WTC11 (cell line): Measurements from ENCODE around the gene ITGA8.

Source experiments
- CTCF ChIP-seq: fragments of 200-600 bp; IDR thresholded peaks from 2 replicates; pipeline ENCODE4 v1.8.0; 2022; ENCODE audit warnings: antibody characterized with exemption
- GABPB1 ChIP-seq: sonication (generic); formaldehyde crosslinking; IDR thresholded peaks from 2 replicates; pipeline ENCODE4 v1.8.1; 2023; ENCODE audit warnings: mild to moderate bottlenecking, missing genetic modification reagents
- HMGXB4 ChIP-seq: sonication (generic); formaldehyde crosslinking; IDR thresholded peaks from 2 replicates; pipeline ENCODE4 v1.8.1; 2023; ENCODE audit warnings: mild to moderate bottlenecking, moderate library complexity, missing genetic modification reagents
- IRF2 ChIP-seq: sonication (generic); formaldehyde crosslinking; IDR thresholded peaks from 2 replicates; pipeline ENCODE4 v1.8.0; 2022; ENCODE audit warnings: low read depth, missing genetic modification reagents, borderline replicate concordance
- JUN ChIP-seq: sonication (generic); formaldehyde crosslinking; IDR thresholded peaks from 2 replicates; pipeline ENCODE4 v1.8.0; 2023; ENCODE audit warnings: mild to moderate bottlenecking, missing genetic modification reagents
- MLX ChIP-seq: sonication (generic); formaldehyde crosslinking; IDR thresholded peaks from 2 replicates; pipeline ENCODE4 v1.8.1; 2023; ENCODE audit warnings: mild to moderate bottlenecking, missing genetic modification reagents, moderate library complexity
- NFYB ChIP-seq: sonication (generic); formaldehyde crosslinking; conservative IDR thresholded peaks from 2 replicates; pipeline ENCODE4 v1.8.0; 2022; ENCODE audit warnings: low read depth, missing genetic modification reagents
- SP1 ChIP-seq: sonication (generic); formaldehyde crosslinking; conservative IDR thresholded peaks from 2 replicates; pipeline ENCODE4 v1.8.1; 2022; ENCODE audit warnings: missing genetic modification reagents
- TEAD4 ChIP-seq: sonication (generic); formaldehyde crosslinking; IDR thresholded peaks from 2 replicates; pipeline ENCODE4 v1.8.0; 2022; ENCODE audit warnings: mild to moderate bottlenecking, missing genetic modification reagents
- USF1 ChIP-seq: sonication (generic); formaldehyde crosslinking; IDR thresholded peaks from 2 replicates; pipeline ENCODE4 v1.8.0; 2022; ENCODE audit warnings: mild to moderate bottlenecking, missing genetic modification reagents

GRCh38 chr10:15486404-15486803 is 233.3 kb downstream of the ITGA8 start:
- TF ChIP-seq CTCF = no peak
- TF ChIP-seq MLX (CRISPR knock-in tag) = no peak
- no peak for TF ChIP-seq SP1 (CRISPR knock-in tag)
- TF ChIP-seq NFYB (CRISPR knock-in tag) = no peak
- TF ChIP-seq JUN (CRISPR knock-in tag) = no peak
- TF ChIP-seq HMGXB4 (CRISPR knock-in tag) = no peak
- TF ChIP-seq USF1 = no peak
- TF ChIP-seq GABPB1 (CRISPR knock-in tag) = no peak
- TF ChIP-seq TEAD4 (CRISPR knock-in tag) = no peak
- TF ChIP-seq IRF2 (CRISPR knock-in tag) = no peak
